Measurements from ENCODE around the gene HDGFL1.

The HDGFL1 gene

GRCh38 chr6:22593895-22594294, 24.5 kb downstream of the HDGFL1 start:
- no peak for DNase-seq
- TF ChIP-seq CTCF (IDR thresholded peaks at IDR 0.05; ENCODE audit: low read depth, low read length, missing control alignments), result no peak
- Histone ChIP-seq H3K4me3 (ENCODE audit: low read depth, low read length) (no peak overlapping the region), H3K36me3 (replicated peaks) (no peaks in the 10 kb centered on the region), H3K27ac (no peak overlapping the region), H3K27me3 (replicated peaks) (no peaks in the 10 kb centered on the region)
- in situ Hi-C loops (cut with HindIII; ENCODE audit: low pct_ligation_motif_present, low sequenced_read_pairs), result no loop called here

- Histone ChIP-seq H3K36me3 (replicated peaks) (no peaks in the 10 kb centered on the region), H3K4me3 (ENCODE audit: low read depth, low read length) (no peak overlapping the region), H3K27me3 (replicated peaks) (no peaks in the 10 kb centered on the region), H3K27ac (no peak overlapping the region)
- TF ChIP-seq CTCF (IDR thresholded peaks at IDR 0.05; ENCODE audit: low read depth, low read length, missing control alignments), result no peak
- DNase-seq, result peak; percentile 16
- in situ Hi-C loops (cut with HindIII; ENCODE audit: low pct_ligation_motif_present, low sequenced_read_pairs), result no loop called here
These were observed 26.6 kb downstream of the HDGFL1 start for GRCh38 chr6:22596011-22596410.

- H3K27me3 ChIP-seq (replicated peaks), result no peaks in the 10 kb centered on the region
- in situ Hi-C loops (cut with HindIII; ENCODE audit: low pct_ligation_motif_present, low sequenced_read_pairs), result no loop called here
- H3K4me3 ChIP-seq (ENCODE audit: low read depth, low read length), result no peak overlapping the region
- no peak for DNase-seq
- no peaks in the 10 kb centered on the region for H3K36me3 ChIP-seq (replicated peaks)
- no peak overlapping the region for H3K27ac ChIP-seq
- TF ChIP-seq CTCF (IDR thresholded peaks at IDR 0.05; ENCODE audit: low read depth, low read length, missing control alignments), result no peak
These were observed 29.0 kb downstream of the HDGFL1 start for GRCh38 chr6:22598339-22598738.

- in situ Hi-C loops (cut with HindIII; ENCODE audit: low pct_ligation_motif_present, low sequenced_read_pairs), result no loop called here
- peak; percentile 33 for DNase-seq
- no peak overlapping the region for H3K4me3 ChIP-seq (ENCODE audit: low read depth, low read length)
These were observed 30.7 kb downstream of the HDGFL1 start for GRCh38 chr6:22600059-22600458.

GRCh38 chr6:22601984-22602383, 32.6 kb downstream of the HDGFL1 start:
- no peaks in the 10 kb centered on the region for H3K36me3 ChIP-seq (replicated peaks)
- no peak for DNase-seq
- H3K4me3 ChIP-seq (ENCODE audit: low read depth, low read length), result no peak overlapping the region
- H3K27me3 ChIP-seq (replicated peaks), result no peaks in the 10 kb centered on the region
- TF ChIP-seq CTCF (IDR thresholded peaks at IDR 0.05; ENCODE audit: low read depth, low read length, missing control alignments), result no peak
- in situ Hi-C loops (cut with HindIII; ENCODE audit: low pct_ligation_motif_present, low sequenced_read_pairs), result no loop called here
- no peak overlapping the region for H3K27ac ChIP-seq

More at GRCh38 chr6:22600059-22600458, 30.7 kb downstream of the HDGFL1 start:
- H3K27ac ChIP-seq, result no peak overlapping the region
- no peaks in the 10 kb centered on the region for H3K36me3 ChIP-seq (replicated peaks)
- TF ChIP-seq CTCF (IDR thresholded peaks at IDR 0.05; ENCODE audit: low read depth, low read length, missing control alignments), result no peak
- H3K27me3 ChIP-seq (replicated peaks), result no peaks in the 10 kb centered on the region

GRCh38 chr6:22605736-22606135, 36.4 kb downstream of the HDGFL1 start:
- no peak for TF ChIP-seq CTCF (IDR thresholded peaks at IDR 0.05; ENCODE audit: low read depth, low read length, missing control alignments)
- no peaks in the 10 kb centered on the region for H3K27me3 ChIP-seq (replicated peaks)
- H3K4me3 ChIP-seq (ENCODE audit: low read depth, low read length), result no peak overlapping the region
- H3K27ac ChIP-seq, result no peak overlapping the region
- in situ Hi-C loops (cut with HindIII; ENCODE audit: low pct_ligation_motif_present, low sequenced_read_pairs), result no loop called here
- H3K36me3 ChIP-seq (replicated peaks), result no peaks in the 10 kb centered on the region
- no peak for DNase-seq
